HepG2 (cell line): ENCODE data around the gene SLC8B1. TPM values are rescaled to one million over a fixed set of nuclear protein-coding genes. Genes with fewer than 3 reads are reported as not detected.

Experiments
- ARNT2 ChIP-seq: sonication (generic); formaldehyde crosslinking; IDR thresholded peaks from 2 replicates; pipeline ENCODE4 v1.8.0; 2022; ENCODE audit warnings: mild to moderate bottlenecking, low read depth, missing genetic modification reagents, moderate library complexity
- EEA1 ChIP-seq: sonication (generic); formaldehyde crosslinking; IDR thresholded peaks from 2 replicates; pipeline ENCODE4 v1.5.1; 2020; ENCODE audit warnings: mild to moderate bottlenecking, missing genetic modification reagents, borderline replicate concordance
- KAT8 ChIP-seq: IDR thresholded peaks from 2 replicates; pipeline ENCODE4 v1.6.1; 2016; ENCODE audit warnings: missing genetic modification reagents, missing compliant biosample characterization
- MYC ChIP-seq: sonication (generic); formaldehyde crosslinking; IDR thresholded peaks from 2 replicates; pipeline ENCODE4 v1.9.0; 2021; ENCODE audit warnings: missing genetic modification reagents, borderline replicate concordance
- ZMYM4 ChIP-seq: sonication (generic); formaldehyde crosslinking; IDR thresholded peaks from 2 replicates; pipeline ENCODE4 v1.8.1; 2023; ENCODE audit warnings: mild to moderate bottlenecking, missing genetic modification reagents
- ZNF44 ChIP-seq: sonication (generic); formaldehyde crosslinking; IDR thresholded peaks from 2 replicates; pipeline ENCODE4 v1.5.1; 2020; ENCODE audit warnings: mild to moderate bottlenecking, missing genetic modification reagents
- ZNF501 ChIP-seq: sonication (generic); formaldehyde crosslinking; IDR thresholded peaks from 2 replicates; pipeline ENCODE4 v1.5.1; 2020; ENCODE audit warnings: mild to moderate bottlenecking, moderate library complexity, missing genetic modification reagents
- ZSCAN20 ChIP-seq: sonication (generic); formaldehyde crosslinking; IDR thresholded peaks from 2 replicates; pipeline ENCODE4 v1.4.0; 2020; ENCODE audit warnings: missing genetic modification reagents, mild to moderate bottlenecking, borderline replicate concordance
- polyA plus RNA-seq, 8 experiments: library from polyadenylated mRNA; depleted of rRNA in 3 of 8; stranded (reverse) in 7 of 8; unstranded in 1 of 8; fragments of >200 nt; fragmentation: Illumina TruSeq in 4 of 8; extraction: Trizol in 4 of 8; gene quantifications; 2 replicates each; pipeline versions ENCODE4 v1.2.1 to v1.2.3, GENCODE V29; 2011 to 2016; ENCODE audit warnings: low read depth in 4 of 8, missing spikeins in 1 of 8, mixed read lengths in 1 of 8; ENCODE audit not compliant: insufficient read depth in 1 of 8
- total RNA-seq, 5 experiments: library from RNA; depleted of rRNA; stranded (reverse); fragments of >200 nt; fragmentation: Illumina TruSeq; extraction: Trizol; gene quantifications; 2 replicates each; pipeline ENCODE4 v1.2.3, GENCODE V29; 2016; ENCODE audit warnings: low read depth in 1 of 5
- TF ChIP-seq, protein P1 (sequence below): sonication (generic); formaldehyde crosslinking; IDR thresholded peaks from 2 replicates; pipeline ENCODE4 v1.5.0; 2020; ENCODE audit warnings: mild to moderate bottlenecking, missing genetic modification reagents
- TF ChIP-seq, protein P2 (sequence below): fragments of 450-650 bp; IDR thresholded peaks from 2 replicates; pipeline ENCODE4 v1.6.1; 2017
- TF ChIP-seq, protein P3 (sequence below): IDR thresholded peaks from 2 replicates; pipeline ENCODE4 v1.4.0; 2020; ENCODE audit warnings: mild to moderate bottlenecking, missing genetic modification reagents
- TF ChIP-seq, protein P4 (sequence below): sonication (generic); formaldehyde crosslinking; IDR thresholded peaks from 2 replicates; pipeline ENCODE4 v1.4.0; 2020; ENCODE audit warnings: missing genetic modification reagents, borderline replicate concordance
- TF ChIP-seq, protein P5 (sequence below): sonication (generic); formaldehyde crosslinking; IDR thresholded peaks from 2 replicates; pipeline ENCODE4 v1.4.0; 2020; ENCODE audit warnings: missing genetic modification reagents, low read depth, mild to moderate bottlenecking, borderline replicate concordance
- TF ChIP-seq, protein P6 (sequence below): sonication (generic); formaldehyde crosslinking; IDR thresholded peaks from 2 replicates; pipeline ENCODE4 v1.8.0; 2022; ENCODE audit warnings: missing genetic modification reagents, mild to moderate bottlenecking, inconsistent platforms, borderline replicate concordance

SLC8B1 gene
- total and polyA plus RNA-seq, 2 of the 13 experiments (the other 11 are each of a cell fraction or from before 2014, with no cell fraction given), result 6.8 to 8.0 TPM

DNA sequence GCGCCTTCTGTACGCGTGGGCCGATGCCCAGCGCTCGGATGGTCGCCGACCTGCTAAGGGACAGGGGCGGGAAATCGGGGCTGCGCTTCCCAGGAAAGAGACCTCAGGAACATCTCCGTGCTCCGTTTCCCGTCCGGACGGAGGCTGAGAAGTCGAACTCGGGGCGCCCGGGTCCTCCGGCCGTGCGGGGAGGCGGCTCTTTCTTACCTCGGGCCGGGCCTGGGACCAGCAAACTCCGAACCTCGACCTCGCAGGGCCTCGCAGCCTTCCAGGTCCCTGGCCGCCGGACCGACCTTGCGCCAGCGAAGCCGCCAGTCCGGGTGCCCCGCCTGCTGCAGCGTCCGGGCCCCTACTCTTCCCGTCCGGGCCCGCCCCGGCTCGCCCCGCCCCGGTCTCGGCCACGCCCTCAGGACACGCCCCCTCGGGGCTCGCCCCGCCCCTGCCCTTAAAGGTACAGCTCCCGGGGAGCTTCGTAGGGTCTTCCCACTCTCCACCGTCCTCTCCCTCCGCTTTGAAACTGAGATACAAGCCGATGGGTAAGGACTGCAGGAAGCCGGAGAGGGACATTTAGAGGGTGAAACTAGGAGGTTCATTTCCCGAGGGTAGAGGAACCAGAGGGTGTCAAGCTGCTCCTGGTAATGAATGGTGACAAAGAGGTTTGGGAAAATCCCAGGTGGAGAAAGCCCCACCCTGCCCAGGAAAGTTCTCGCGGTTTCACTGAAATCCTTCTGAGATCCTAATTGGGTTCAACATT lies at the start of gene SLC8B1 (continued):
- TF ChIP-seq, protein P1, sequence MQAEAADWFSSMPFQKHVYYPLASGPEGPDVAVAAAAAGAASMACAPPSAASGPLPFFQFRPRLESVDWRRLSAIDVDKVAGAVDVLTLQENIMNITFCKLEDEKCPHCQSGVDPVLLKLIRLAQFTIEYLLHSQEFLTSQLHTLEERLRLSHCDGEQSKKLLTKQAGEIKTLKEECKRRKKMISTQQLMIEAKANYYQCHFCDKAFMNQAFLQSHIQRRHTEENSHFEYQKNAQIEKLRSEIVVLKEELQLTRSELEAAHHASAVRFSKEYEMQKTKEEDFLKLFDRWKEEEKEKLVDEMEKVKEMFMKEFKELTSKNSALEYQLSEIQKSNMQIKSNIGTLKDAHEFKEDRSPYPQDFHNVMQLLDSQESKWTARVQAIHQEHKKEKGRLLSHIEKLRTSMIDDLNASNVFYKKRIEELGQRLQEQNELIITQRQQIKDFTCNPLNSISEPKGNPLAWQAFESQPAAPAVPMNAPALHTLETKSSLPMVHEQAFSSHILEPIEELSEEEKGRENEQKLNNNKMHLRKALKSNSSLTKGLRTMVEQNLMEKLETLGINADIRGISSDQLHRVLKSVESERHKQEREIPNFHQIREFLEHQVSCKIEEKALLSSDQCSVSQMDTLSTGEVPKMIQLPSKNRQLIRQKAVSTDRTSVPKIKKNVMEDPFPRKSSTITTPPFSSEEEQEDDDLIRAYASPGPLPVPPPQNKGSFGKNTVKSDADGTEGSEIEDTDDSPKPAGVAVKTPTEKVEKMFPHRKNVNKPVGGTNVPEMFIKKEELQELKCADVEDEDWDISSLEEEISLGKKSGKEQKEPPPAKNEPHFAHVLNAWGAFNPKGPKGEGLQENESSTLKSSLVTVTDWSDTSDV, result peak; percentile 77
- TF ChIP-seq ZNF501 (no peak), MYC (CRISPR knock-in tag) (peak; percentile 32; the same call in 1 of the 2 replicates), ZSCAN20 (CRISPR knock-in tag) (0 out of 2 replicates have a peak, but pooled peaks have one; percentile 74), KAT8 (CRISPR knock-in tag) (peak; percentile 62), ARNT2 (CRISPR knock-in tag) (peak; percentile 92), EEA1 (peak; percentile 73; the same call in 1 of the 2 replicates), ZNF44 (CRISPR knock-in tag) (peak; percentile 40; the same call in 1 of the 2 replicates), ZMYM4 (CRISPR knock-in tag) (peak; percentile 40; the same call in 1 of the 2 replicates)
- TF ChIP-seq, protein P2, sequence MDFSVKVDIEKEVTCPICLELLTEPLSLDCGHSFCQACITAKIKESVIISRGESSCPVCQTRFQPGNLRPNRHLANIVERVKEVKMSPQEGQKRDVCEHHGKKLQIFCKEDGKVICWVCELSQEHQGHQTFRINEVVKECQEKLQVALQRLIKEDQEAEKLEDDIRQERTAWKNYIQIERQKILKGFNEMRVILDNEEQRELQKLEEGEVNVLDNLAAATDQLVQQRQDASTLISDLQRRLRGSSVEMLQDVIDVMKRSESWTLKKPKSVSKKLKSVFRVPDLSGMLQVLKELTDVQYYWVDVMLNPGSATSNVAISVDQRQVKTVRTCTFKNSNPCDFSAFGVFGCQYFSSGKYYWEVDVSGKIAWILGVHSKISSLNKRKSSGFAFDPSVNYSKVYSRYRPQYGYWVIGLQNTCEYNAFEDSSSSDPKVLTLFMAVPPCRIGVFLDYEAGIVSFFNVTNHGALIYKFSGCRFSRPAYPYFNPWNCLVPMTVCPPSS, result no peak
- TF ChIP-seq, protein P3, sequence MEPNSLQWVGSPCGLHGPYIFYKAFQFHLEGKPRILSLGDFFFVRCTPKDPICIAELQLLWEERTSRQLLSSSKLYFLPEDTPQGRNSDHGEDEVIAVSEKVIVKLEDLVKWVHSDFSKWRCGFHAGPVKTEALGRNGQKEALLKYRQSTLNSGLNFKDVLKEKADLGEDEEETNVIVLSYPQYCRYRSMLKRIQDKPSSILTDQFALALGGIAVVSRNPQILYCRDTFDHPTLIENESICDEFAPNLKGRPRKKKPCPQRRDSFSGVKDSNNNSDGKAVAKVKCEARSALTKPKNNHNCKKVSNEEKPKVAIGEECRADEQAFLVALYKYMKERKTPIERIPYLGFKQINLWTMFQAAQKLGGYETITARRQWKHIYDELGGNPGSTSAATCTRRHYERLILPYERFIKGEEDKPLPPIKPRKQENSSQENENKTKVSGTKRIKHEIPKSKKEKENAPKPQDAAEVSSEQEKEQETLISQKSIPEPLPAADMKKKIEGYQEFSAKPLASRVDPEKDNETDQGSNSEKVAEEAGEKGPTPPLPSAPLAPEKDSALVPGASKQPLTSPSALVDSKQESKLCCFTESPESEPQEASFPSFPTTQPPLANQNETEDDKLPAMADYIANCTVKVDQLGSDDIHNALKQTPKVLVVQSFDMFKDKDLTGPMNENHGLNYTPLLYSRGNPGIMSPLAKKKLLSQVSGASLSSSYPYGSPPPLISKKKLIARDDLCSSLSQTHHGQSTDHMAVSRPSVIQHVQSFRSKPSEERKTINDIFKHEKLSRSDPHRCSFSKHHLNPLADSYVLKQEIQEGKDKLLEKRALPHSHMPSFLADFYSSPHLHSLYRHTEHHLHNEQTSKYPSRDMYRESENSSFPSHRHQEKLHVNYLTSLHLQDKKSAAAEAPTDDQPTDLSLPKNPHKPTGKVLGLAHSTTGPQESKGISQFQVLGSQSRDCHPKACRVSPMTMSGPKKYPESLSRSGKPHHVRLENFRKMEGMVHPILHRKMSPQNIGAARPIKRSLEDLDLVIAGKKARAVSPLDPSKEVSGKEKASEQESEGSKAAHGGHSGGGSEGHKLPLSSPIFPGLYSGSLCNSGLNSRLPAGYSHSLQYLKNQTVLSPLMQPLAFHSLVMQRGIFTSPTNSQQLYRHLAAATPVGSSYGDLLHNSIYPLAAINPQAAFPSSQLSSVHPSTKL, result peak; percentile 47
- TF ChIP-seq, protein P4, sequence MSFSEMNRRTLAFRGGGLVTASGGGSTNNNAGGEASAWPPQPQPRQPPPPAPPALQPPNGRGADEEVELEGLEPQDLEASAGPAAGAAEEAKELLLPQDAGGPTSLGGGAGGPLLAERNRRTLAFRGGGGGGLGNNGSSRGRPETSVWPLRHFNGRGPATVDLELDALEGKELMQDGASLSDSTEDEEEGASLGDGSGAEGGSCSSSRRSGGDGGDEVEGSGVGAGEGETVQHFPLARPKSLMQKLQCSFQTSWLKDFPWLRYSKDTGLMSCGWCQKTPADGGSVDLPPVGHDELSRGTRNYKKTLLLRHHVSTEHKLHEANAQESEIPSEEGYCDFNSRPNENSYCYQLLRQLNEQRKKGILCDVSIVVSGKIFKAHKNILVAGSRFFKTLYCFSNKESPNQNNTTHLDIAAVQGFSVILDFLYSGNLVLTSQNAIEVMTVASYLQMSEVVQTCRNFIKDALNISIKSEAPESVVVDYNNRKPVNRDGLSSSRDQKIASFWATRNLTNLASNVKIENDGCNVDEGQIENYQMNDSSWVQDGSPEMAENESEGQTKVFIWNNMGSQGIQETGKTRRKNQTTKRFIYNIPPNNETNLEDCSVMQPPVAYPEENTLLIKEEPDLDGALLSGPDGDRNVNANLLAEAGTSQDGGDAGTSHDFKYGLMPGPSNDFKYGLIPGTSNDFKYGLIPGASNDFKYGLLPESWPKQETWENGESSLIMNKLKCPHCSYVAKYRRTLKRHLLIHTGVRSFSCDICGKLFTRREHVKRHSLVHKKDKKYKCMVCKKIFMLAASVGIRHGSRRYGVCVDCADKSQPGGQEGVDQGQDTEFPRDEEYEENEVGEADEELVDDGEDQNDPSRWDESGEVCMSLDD (CRISPR knock-in tag), result 0 out of 2 replicates have a peak, but pooled peaks have one; percentile 38
- TF ChIP-seq, protein P5, sequence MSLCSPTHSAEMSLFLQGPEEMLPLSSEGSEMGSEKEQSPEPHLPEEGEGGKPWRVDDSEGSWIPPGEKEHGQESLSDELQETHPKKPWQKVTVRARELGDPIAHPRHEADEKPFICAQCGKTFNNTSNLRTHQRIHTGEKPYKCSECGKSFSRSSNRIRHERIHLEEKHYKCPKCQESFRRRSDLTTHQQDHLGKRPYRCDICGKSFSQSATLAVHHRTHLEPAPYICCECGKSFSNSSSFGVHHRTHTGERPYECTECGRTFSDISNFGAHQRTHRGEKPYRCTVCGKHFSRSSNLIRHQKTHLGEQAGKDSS (CRISPR knock-in tag), result peak; percentile 47; the same call in 1 of the 2 replicates
- TF ChIP-seq, protein P6, sequence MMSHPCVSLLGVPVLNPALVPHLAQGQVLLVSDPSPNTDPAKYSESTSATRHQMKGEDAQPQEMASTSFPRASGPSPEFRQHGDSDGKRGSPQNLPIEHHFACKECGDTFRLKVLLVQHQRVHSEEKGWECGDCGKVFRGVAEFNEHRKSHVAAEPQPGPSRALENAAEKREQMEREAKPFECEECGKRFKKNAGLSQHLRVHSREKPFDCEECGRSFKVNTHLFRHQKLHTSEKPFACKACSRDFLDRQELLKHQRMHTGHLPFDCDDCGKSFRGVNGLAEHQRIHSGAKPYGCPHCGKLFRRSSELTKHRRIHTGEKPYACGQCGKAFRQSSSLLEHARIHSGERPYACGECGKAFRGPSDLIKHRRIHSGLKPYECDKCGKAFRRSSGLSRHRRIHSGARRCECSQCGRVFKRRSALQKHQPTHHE (CRISPR knock-in tag), result peak; percentile 61; the same call in 1 of the 2 replicates
